GM12878 (cell line): ENCODE data around the gene S100P. TPM values are rescaled to one million over a fixed set of nuclear protein-coding genes. Genes with fewer than 3 reads are reported as not detected.

Experiments
- BACH1 ChIP-seq: fragments of 450-650 bp; IDR thresholded peaks from 2 replicates; pipeline ENCODE4 v1.6.1; 2017; ENCODE audit warnings: mild to moderate bottlenecking, borderline replicate concordance
- CREB1 ChIP-seq: IDR thresholded peaks from 2 replicates; pipeline ENCODE4 v1.6.1; 2012; ENCODE audit warnings: low read depth, mild to moderate bottlenecking, inconsistent platforms
- CREM ChIP-seq: IDR thresholded peaks from 2 replicates; pipeline ENCODE4 v1.6.1; 2014; ENCODE audit warnings: antibody characterized with exemption, low read depth
- E2F8 ChIP-seq: fragments of 450-650 bp; IDR thresholded peaks from 2 replicates; pipeline ENCODE4 v1.6.1; 2018; ENCODE audit warnings: mild to moderate bottlenecking, low read depth, moderate library complexity; ENCODE audit not compliant: partially characterized antibody
- E4F1 ChIP-seq: fragments of 450-650 bp; IDR thresholded peaks from 2 replicates; pipeline ENCODE4 v1.6.1; 2018; ENCODE audit warnings: borderline replicate concordance, mild to moderate bottlenecking; ENCODE audit not compliant: partially characterized antibody
- EGR1 ChIP-seq, 2 experiments: IDR thresholded peaks; 1 replicate in 1 of 2; 2 replicates in 1 of 2; pipeline ENCODE4 v1.6.1; 2011 to 2012; ENCODE audit warnings: low read depth in 2 of 2, low read length in 2 of 2, borderline replicate concordance in 1 of 2, mild to moderate bottlenecking in 1 of 2, moderate library complexity in 1 of 2
- HDAC2 ChIP-seq: fragments of 200-600 bp; sonication (generic); IDR thresholded peaks from 2 replicates; pipeline ENCODE4 v1.6.1; 2017
- KAT2A ChIP-seq: conservative IDR thresholded peaks from 2 replicates; pipeline ENCODE4 v1.6.1; 2011; ENCODE audit warnings: low read depth, low read length; ENCODE audit not compliant: control insufficient read depth
- NFYB ChIP-seq: IDR thresholded peaks from 2 replicates; pipeline ENCODE4 v1.6.1; 2011; ENCODE audit warnings: low read depth, mild to moderate bottlenecking, low read length, improper control_type of control experiment, moderate library complexity; ENCODE audit not compliant: insufficient read depth
- NR2F1 ChIP-seq: fragments of 450-650 bp; conservative IDR thresholded peaks from 2 replicates; pipeline ENCODE4 v1.6.1; 2017; ENCODE audit warnings: mild to moderate bottlenecking
- RUNX3 ChIP-seq: IDR thresholded peaks from 2 replicates; pipeline ENCODE4 v1.6.1; 2012; ENCODE audit warnings: low read length, inconsistent platforms
- SKIL ChIP-seq: fragments of 450-650 bp; IDR thresholded peaks from 2 replicates; pipeline ENCODE4 v1.6.1; 2017; ENCODE audit warnings: mild to moderate bottlenecking, low read depth, inconsistent platforms; ENCODE audit not compliant: poor library complexity, severe bottlenecking
- SREBF2 ChIP-seq: IDR thresholded peaks from 2 replicates; pipeline ENCODE4 v1.6.1; 2012; ENCODE audit warnings: mild to moderate bottlenecking, low read length
- SUPT20H ChIP-seq: IDR thresholded peaks from 2 replicates; pipeline ENCODE4 v1.6.1; 2011; ENCODE audit warnings: low read depth, mild to moderate bottlenecking, low read length, moderate library complexity, borderline replicate concordance; ENCODE audit not compliant: control insufficient read depth
- ZNF217 ChIP-seq: fragments of 450-650 bp; IDR thresholded peaks from 2 replicates; pipeline ENCODE4 v1.6.1; 2017; ENCODE audit warnings: antibody characterized with exemption, mild to moderate bottlenecking
- ZSCAN29 ChIP-seq: fragments of 450-650 bp; IDR thresholded peaks from 2 replicates; pipeline ENCODE4 v1.6.1; 2017; ENCODE audit warnings: mild to moderate bottlenecking, moderate library complexity
- polyA plus RNA-seq, 11 experiments: library from polyadenylated mRNA; depleted of rRNA in 4 of 11; unstranded in 6 of 11; stranded (reverse) in 5 of 11; fragments of >200 nt; fragmentation: Nextera tagmentation in 4 of 11; fragmentation: Illumina TruSeq in 1 of 11; extraction: Ambion mirVana in 4 of 11; extraction: Trizol in 1 of 11; gene quantifications; 1 replicate in 1 of 11; 2 replicates in 10 of 11; pipeline versions ENCODE4 v1.2.1 to v1.2.3, GENCODE V29; 2011 to 2016; ENCODE audit warnings: inconsistent platforms in 2 of 11, missing spikeins in 2 of 11, low read depth in 1 of 11
- total RNA-seq, 4 experiments: library from RNA; depleted of rRNA in 3 of 4; stranded (reverse); fragments of >200 nt in 3 of 4; fragmentation: Illumina TruSeq in 1 of 4; extraction: Trizol in 1 of 4; gene quantifications; 2 replicates each; pipeline versions ENCODE4 v1.2.1 to v1.2.3, GENCODE V29; 2013 to 2021
- TF ChIP-seq, protein P1 (sequence below): fragments of 450-650 bp; formaldehyde crosslinking; IDR thresholded peaks from 2 replicates; pipeline ENCODE4 v1.5.0; 2022; ENCODE audit warnings: mild to moderate bottlenecking, missing genetic modification characterization
- TF ChIP-seq, protein P2 (sequence below): IDR thresholded peaks from 2 replicates; pipeline ENCODE4 v1.6.1; 2012; ENCODE audit warnings: low read length, inconsistent platforms

Gene S100P
- total and polyA plus RNA-seq, 10 of the 15 experiments (the other 5 are each of a cell fraction or from before 2014, with no cell fraction given): 0.90 TPM; not detected in 9

- TF ChIP-seq E2F8 (no peak), EGR1 (IDR thresholded peaks at IDR 0.05; ENCODE audit: borderline replicate concordance in 1 of 2, low read depth in 2 of 2, low read length in 2 of 2) (0 out of 3 replicates have a peak, but pooled peaks of 1 of the 2 experiments have one; percentile 15), CREB1 (0 out of 2 replicates have a peak, but pooled peaks have one; percentile 18), ZSCAN29 (no peak), BACH1 (no peak), NFYB (no peak), HDAC2 (no peak), RUNX3 (peak; percentile 81), SUPT20H (no peak), NR2F1 (no peak), SKIL (no peak), KAT2A (no peak), ZNF217 (no peak), E4F1 (no peak), SREBF2 (no peak), CREM (no peak)
- TF ChIP-seq, protein P1, sequence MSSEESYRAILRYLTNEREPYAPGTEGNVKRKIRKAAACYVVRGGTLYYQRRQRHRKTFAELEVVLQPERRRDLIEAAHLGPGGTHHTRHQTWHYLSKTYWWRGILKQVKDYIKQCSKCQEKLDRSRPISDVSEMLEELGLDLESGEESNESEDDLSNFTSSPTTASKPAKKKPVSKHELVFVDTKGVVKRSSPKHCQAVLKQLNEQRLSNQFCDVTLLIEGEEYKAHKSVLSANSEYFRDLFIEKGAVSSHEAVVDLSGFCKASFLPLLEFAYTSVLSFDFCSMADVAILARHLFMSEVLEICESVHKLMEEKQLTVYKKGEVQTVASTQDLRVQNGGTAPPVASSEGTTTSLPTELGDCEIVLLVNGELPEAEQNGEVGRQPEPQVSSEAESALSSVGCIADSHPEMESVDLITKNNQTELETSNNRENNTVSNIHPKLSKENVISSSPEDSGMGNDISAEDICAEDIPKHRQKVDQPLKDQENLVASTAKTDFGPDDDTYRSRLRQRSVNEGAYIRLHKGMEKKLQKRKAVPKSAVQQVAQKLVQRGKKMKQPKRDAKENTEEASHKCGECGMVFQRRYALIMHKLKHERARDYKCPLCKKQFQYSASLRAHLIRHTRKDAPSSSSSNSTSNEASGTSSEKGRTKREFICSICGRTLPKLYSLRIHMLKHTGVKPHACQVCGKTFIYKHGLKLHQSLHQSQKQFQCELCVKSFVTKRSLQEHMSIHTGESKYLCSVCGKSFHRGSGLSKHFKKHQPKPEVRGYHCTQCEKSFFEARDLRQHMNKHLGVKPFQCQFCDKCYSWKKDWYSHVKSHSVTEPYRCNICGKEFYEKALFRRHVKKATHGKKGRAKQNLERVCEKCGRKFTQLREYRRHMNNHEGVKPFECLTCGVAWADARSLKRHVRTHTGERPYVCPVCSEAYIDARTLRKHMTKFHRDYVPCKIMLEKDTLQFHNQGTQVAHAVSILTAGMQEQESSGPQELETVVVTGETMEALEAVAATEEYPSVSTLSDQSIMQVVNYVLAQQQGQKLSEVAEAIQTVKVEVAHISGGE: no peak
- TF ChIP-seq, protein P2, sequence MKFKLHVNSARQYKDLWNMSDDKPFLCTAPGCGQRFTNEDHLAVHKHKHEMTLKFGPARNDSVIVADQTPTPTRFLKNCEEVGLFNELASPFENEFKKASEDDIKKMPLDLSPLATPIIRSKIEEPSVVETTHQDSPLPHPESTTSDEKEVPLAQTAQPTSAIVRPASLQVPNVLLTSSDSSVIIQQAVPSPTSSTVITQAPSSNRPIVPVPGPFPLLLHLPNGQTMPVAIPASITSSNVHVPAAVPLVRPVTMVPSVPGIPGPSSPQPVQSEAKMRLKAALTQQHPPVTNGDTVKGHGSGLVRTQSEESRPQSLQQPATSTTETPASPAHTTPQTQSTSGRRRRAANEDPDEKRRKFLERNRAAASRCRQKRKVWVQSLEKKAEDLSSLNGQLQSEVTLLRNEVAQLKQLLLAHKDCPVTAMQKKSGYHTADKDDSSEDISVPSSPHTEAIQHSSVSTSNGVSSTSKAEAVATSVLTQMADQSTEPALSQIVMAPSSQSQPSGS: no peak
These were observed 4.7 kb upstream of the S100P start (continued) for GRCh38 chr4:6688879-6689505.
